HG03575 (cell line): ENCODE results near the gene ADAMTSL3.

Experiments
- ATAC-seq: cut with Tn5 transposase; IDR thresholded peaks from one replicate; pipeline ENCODE4 v1.9.1; 2021; ENCODE audit not compliant: unreplicated experiment, insufficient number of reproducible peaks, low FRiP score; ENCODE audit errors: extremely low read depth

ADAMTSL3 gene

DNA sequence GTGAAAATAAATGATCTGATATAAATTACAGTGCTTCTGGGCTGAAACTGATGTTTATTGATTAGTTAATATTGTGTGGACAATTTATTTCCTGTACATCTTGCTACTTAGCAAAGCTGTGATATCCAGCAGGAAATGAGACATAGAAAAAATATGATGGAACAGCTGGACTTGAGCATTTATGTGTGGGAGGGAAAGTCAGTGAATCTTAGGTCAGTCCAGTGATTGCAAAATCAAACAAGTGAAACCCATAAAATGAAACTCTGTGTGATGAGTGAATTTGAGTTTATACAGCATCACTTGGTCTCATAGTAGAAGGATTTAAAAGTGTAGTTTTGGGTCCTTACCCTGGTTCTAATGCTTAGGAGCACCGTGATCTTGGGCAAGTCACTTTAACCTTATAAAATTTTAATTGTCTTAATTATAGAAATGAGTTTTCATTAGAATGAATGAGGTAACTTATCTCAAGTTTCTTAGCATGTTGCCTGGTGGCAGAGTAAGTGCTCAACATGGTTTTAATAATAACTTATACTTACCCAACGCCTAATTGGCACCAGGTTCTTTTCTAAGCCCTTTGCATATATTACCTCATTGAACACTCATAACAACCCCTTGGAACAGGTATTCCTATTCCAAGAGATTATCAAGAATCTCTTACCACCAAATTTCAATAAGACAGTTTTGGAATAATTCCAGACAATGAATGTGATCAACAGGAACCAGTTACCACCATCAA is 194.6 kb downstream of the ADAMTSL3 start:
- ATAC-seq, result no peak

DNA sequence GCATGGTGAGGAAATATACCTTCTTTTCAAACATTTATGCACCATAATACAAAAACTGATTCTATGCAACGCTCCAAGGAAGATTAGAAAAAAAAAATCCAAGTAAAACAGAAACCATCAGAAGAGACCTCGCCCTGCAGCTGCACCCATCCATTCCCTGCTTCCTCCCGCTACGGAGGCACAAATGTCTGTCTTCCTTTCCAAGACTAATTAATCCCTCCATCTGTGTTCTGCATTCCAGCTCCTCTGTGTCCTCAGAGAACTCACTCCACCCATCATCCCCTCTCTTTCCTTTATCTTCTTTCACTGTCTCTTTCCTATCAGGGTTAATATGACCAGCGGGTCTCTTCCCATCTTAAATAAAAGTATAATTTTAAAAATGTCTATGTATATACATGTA is 196.1 kb downstream of the ADAMTSL3 start:
- no peak for ATAC-seq

GRCh38 chr15:83850501-83851245 is 196.8 kb downstream of the ADAMTSL3 start:
- no peak for ATAC-seq

DNA sequence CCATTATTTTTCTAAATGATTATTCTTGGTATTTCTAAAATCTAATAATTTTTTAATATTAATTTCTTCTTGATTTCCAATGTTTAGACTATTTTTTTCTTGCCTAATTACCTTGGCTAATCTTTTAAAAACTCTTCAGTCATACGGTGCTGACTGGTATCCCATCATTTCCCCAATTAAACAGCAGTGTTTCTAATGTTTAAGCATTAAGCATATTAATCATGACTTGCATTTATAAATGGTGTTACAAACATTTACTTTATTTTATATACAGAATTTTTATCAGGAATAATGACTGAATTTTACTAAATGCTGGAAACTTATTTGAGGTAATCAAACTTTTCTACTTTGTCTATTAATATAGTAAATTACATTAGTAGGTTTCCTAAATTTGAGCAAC is 199.3 kb downstream of the ADAMTSL3 start:
- no peak for ATAC-seq

DNA sequence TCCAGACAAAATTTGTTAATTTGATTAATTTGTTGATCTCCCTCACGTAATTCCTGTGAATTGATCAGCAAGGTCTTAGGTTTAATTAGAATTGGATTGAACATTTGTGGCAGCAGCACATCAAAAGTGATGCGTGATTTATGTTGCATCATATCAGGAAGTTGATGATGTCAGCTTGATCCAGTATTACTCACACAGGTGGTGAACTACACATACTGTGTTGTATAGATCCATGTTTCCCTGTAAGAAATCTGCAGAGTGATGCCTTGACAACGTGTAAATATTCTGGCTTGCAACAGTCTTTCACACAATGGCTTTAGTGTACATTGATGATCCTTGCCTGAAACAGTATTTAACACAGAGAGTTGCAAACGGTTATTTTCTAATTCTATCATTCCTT is 200.4 kb downstream of the ADAMTSL3 start:
- no peak for ATAC-seq

DNA sequence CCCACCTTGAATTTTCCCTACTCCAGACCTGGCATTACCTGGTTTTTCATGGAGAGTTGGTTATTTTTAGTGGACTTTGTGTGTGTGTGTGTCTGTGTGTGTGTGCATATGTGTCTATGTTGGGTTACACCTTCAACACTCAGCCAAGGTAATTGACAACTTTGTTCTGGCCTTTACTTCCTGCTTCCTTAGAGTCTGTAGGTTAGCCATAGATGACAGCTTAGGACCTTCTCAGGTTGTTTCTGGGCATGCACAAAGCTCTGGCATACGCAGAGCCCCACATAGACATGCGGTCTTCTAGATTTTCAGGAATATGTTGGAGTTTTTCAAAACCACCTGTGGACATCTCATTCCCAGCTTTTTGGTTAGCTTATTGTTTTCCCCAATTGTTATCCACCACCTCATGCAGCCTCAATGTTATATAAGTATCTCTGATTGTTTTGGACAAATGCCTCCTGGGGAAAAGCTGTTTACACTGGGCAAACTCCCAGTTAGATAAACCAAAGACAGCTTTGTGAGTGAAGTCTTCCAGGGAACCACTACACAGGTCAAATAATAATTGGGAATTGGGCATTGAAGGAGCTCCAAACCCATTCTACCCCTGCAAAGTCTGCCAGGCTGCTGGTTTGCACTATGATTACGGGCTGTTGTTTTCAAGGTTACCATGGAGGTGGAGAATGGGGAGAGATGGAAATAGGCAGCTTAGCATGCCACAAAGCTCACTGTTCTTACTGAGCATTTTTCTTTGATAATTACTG is 201.2 kb downstream of the ADAMTSL3 start:
- ATAC-seq, result no peak

DNA sequence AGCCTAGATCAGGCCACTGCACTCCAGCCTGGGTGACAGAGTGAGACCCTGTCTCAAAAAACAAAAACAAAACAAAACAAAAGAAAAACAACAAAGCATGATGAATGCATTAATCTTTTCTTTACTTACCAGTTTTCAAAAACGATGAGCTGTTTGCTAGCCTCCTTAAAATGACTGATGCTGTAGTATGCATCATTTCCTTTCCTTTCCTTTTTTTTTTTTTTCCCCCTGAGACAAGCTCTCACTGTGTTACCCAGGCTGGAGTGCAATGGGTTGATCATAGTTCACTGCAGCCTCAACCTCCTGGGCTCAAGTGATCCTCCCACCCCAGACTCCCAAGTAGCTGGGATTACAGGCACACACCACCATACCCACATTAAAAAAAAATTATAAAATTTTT is 202.0 kb downstream of the ADAMTSL3 start:
- no peak for ATAC-seq

- ATAC-seq, result no peak
Observed at GRCh38 chr15:83858820-83859505, 205.0 kb downstream of the ADAMTSL3 start.

GRCh38 chr15:83866692-83867091 is 212.8 kb downstream of the ADAMTSL3 start:
- no peak for ATAC-seq

GRCh38 chr15:83869341-83869740 is 215.4 kb downstream of the ADAMTSL3 start:
- ATAC-seq, result no peak

- ATAC-seq, result peak; percentile 52
Observed at GRCh38 chr15:83871808-83872559, 218.1 kb downstream of the ADAMTSL3 start.

DNA sequence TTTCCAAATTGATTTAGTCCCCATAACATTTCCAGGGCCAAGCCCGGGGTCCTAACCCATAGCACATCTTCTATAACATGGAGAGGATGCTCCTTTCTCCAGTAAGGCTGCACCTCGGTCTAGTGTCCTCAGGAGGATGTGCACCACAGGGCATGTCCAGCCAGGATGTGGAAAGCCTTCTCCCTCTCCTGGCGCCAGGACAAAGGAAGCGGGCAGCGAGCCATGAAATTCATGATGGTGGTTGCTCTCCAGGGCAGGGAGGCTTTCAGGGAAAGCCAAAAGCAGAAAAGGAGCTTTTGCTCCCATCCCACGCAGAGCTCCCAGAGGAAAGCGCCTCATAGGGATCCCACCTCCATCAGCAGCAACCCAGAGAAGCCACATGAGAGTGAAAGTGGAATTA is 220.0 kb downstream of the ADAMTSL3 start:
- no peak for ATAC-seq

DNA sequence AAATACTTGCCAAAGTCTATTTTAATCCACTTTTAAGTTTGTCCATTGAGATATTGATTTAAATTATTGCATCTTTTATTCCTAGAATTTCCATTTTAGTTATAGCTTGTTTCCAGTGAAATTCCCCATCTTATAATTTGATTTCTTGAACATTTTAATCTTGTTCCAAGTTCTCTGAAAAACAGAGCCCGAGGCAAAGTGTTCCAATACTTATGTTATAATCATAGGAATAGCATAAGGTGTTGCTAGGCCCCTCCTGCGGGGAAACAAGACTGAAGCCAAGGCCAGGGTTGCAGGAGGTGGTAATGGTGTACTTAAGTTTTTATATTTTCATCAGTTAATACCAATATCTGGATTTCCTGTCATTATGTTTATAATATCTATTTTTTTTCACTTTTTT is 226.6 kb downstream of the ADAMTSL3 start:
- no peak for ATAC-seq

GRCh38 chr15:83881156-83881555 is 227.2 kb downstream of the ADAMTSL3 start:
- no peak for ATAC-seq

GRCh38 chr15:83886321-83886720 is 232.4 kb downstream of the ADAMTSL3 start:
- no peak for ATAC-seq

GRCh38 chr15:83887404-83887803 is 233.5 kb downstream of the ADAMTSL3 start:
- no peak for ATAC-seq

DNA sequence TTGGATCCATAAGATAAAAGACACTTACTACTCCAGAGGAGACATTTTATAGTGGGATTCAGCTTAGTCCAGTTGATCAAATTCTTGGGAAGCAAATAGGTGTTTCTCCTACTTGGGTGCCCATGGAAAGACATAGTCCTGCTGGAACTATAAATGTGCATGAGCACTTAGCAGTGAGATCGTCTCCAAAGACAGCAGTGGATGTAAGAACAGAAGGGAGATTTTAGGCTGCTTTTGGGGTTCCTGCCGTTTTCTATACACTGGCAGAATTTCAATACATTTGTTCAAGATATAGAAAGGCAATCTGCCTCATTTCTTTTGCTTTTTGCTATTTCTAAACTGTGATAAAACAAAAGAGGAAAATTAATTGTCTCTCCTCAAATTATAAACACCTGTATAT is 234.0 kb downstream of the ADAMTSL3 start:
- no peak for ATAC-seq

DNA sequence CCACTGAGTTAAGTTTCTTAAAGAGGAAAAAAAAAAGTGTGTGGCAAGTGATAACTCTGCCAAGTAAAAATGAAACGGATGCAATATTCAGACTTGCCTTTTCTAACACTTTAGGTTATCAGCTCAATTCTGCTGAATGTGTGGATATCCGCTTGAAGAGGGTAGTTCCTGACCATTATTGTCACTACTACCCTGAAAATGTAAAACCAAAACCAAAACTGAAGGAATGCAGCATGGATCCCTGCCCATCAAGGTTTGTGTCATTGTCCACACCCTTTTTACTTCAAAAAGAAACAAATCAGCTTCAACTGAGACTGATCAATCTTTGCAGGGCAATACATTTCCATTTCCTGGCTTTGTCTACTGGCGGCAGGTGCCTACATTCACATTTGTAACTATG is 236.1 kb downstream of the ADAMTSL3 start:
- ATAC-seq, result no peak

DNA sequence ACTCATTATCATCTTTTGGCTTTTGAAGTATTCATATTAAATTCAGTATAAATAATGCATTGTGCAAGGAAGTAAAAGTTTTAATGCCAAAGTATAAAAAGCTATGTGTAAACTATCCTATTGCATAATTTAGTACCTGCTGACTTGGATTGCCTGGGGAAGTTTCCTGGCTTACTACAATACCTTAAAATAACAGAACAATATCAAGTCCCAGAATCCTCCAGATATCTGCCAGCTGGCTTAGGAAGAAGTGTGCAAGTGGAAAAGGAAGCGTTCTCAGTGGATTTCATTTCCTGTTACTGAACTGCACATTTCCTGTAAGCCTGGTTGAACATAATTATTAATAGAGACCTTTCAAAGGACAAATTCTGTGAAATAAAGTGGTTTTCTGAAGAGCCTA is 236.7 kb downstream of the ADAMTSL3 start:
- no peak for ATAC-seq
